SU-DHL-6 (cell line): ENCODE results near the gene BSG.

Experiments
- EZH2phosphoT487 ChIP-seq: fragments of 200-600 bp; sonication (generic), shearing (Covaris generic); conservative IDR thresholded peaks from 2 replicates; pipeline ENCODE4 v1.6.1; 2018; ENCODE audit warnings: mild to moderate bottlenecking, antibody characterized with exemption, low read length, moderate library complexity, mixed read lengths
- TF ChIP-seq, protein P1 (sequence below): fragments of 200-600 bp; sonication (generic); IDR thresholded peaks from one replicate; pipeline ENCODE4 v1.5.1; 2017; ENCODE audit warnings: antibody characterized with exemption, mild to moderate bottlenecking, low read length, moderate library complexity; ENCODE audit not compliant: insufficient read depth, poor library complexity, severe bottlenecking

DNA sequence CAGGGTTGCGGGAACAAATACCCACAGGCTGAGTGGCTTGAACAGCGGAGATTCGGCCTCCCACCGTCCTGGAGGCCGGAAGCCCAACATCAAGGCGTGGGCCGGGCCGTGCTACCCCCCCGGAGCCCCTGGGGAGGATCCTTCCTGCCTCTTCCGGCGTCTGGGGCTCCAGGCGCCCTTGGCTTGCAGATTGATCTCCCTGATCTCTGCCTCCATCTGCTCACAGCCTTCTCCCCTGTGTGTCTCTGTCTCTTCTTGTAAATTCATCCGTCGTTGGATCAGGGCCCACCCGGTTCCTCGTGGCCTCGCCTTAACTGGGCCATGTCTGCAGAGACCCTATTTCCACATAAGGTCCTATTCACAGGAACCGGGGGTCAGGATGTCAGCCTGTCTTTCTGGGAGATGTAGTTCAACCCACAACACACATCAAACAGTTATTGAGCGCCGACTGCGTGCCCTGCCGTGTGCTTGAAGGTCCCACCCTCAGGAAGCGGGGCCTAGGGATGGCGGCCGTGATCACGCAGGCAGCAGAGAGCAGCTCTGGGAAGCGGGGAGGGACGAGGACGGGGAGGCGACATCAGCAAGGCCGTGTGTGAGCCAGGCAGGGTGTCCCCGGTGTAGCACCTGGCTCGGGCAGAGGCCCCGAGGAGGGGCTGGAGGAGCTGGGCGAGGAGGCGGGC, 38.5 kb downstream of the BSG start:
- TF ChIP-seq, protein P1, sequence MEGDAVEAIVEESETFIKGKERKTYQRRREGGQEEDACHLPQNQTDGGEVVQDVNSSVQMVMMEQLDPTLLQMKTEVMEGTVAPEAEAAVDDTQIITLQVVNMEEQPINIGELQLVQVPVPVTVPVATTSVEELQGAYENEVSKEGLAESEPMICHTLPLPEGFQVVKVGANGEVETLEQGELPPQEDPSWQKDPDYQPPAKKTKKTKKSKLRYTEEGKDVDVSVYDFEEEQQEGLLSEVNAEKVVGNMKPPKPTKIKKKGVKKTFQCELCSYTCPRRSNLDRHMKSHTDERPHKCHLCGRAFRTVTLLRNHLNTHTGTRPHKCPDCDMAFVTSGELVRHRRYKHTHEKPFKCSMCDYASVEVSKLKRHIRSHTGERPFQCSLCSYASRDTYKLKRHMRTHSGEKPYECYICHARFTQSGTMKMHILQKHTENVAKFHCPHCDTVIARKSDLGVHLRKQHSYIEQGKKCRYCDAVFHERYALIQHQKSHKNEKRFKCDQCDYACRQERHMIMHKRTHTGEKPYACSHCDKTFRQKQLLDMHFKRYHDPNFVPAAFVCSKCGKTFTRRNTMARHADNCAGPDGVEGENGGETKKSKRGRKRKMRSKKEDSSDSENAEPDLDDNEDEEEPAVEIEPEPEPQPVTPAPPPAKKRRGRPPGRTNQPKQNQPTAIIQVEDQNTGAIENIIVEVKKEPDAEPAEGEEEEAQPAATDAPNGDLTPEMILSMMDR, result no peak
- TF ChIP-seq EZH2phosphoT487, result no peak
